ENCODE measurements around the gene NFE2L1.

Gene NFE2L1

GRCh38 chr17:48025904-48026501, 22.2 kb upstream of the NFE2L1 start:
- Histone ChIP-seq H3K4me3 (peak overlapping the region; percentile 47 to 57), H3K27ac (peak overlapping the region; percentile 70 to 77)
- DNase-seq = peak; percentile 38 to 76

GRCh38 chr17:48026502-48027321, 21.4 kb upstream of the NFE2L1 start:
- H3K9me3 ChIP-seq = no peaks in the 10 kb centered on the region
- no peaks in the 10 kb centered on the region for H3K27me3 ChIP-seq
- TF ChIP-seq, protein P1, sequence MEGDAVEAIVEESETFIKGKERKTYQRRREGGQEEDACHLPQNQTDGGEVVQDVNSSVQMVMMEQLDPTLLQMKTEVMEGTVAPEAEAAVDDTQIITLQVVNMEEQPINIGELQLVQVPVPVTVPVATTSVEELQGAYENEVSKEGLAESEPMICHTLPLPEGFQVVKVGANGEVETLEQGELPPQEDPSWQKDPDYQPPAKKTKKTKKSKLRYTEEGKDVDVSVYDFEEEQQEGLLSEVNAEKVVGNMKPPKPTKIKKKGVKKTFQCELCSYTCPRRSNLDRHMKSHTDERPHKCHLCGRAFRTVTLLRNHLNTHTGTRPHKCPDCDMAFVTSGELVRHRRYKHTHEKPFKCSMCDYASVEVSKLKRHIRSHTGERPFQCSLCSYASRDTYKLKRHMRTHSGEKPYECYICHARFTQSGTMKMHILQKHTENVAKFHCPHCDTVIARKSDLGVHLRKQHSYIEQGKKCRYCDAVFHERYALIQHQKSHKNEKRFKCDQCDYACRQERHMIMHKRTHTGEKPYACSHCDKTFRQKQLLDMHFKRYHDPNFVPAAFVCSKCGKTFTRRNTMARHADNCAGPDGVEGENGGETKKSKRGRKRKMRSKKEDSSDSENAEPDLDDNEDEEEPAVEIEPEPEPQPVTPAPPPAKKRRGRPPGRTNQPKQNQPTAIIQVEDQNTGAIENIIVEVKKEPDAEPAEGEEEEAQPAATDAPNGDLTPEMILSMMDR (IDR thresholded peaks at IDR 0.05) = peak; percentile 88 to 92
- intact Hi-C loops (cut with DNase I; ENCODE audit: low total_unique reads) = loop anchor here (1.0 to 5.0 kb wide), 2 partner anchors 48 to 591 kb away; partner anchors contain the start of gene HOXB8
- peak overlapping the region in 1 of 2 donors; percentile 57 for H3K4me3 ChIP-seq
- H3K27ac ChIP-seq = peak overlapping the region; percentile 70 to 77
- no peaks in the 10 kb centered on the region for H3K36me3 ChIP-seq
- peak; percentile 85 to 95 for DNase-seq
- H3K4me1 ChIP-seq = peaks cover 0 to 46% (median 41%) of the 10 kb centered on the region in 4 donors

More at GRCh38 chr17:48025904-48026501, 22.2 kb upstream of the NFE2L1 start:
- peaks cover 0 to 4% of the 10 kb centered on the region in 2 donors for H3K27me3 ChIP-seq
- no peaks in the 10 kb centered on the region for H3K36me3 ChIP-seq
- no peaks in the 10 kb centered on the region for H3K9me3 ChIP-seq
- intact Hi-C loops (cut with DNase I; ENCODE audit: low total_unique reads) = loop anchor here (1.0 to 5.0 kb wide), 3 partner anchors 48 to 591 kb away; partner anchors contain the start of gene HOXB8
- TF ChIP-seq, protein P1 (IDR thresholded peaks at IDR 0.05) = no peak
- peaks cover 0 to 45% (median 41%) of the 10 kb centered on the region in 4 donors for H3K4me1 ChIP-seq

- no peaks in the 10 kb centered on the region for H3K27me3 ChIP-seq
- DNase-seq = no peak
- H3K4me1 ChIP-seq = peaks cover 0 to 46% (median 41%) of the 10 kb centered on the region in 4 donors
- no peak overlapping the region for H3K4me3 ChIP-seq
- TF ChIP-seq, protein P1 (IDR thresholded peaks at IDR 0.05) = no peak
- peak overlapping the region; percentile 70 to 77 for H3K27ac ChIP-seq
- H3K9me3 ChIP-seq = no peaks in the 10 kb centered on the region
- H3K36me3 ChIP-seq = peaks cover 0 to 7% (median 0%) of the 10 kb centered on the region in 3 donors
- intact Hi-C loops (cut with DNase I; ENCODE audit: low total_unique reads) = loop anchor here (5.0 kb wide), 1 partner anchor 590 kb away; the partner anchor contains the start of gene HOXB8
Observed at GRCh38 chr17:48027322-48027981, 20.7 kb upstream of the NFE2L1 start.

- no peak overlapping the region for H3K4me3 ChIP-seq
- H3K36me3 ChIP-seq = peaks cover 0 to 11% (median 10%) of the 10 kb centered on the region in 3 donors
- TF ChIP-seq, protein P1 (IDR thresholded peaks at IDR 0.05) = no peak
- DNase-seq = no peak
- intact Hi-C loops (cut with DNase I; ENCODE audit: low total_unique reads) = loop anchor here (5.0 kb wide), 1 partner anchor 589 kb away; the partner anchor contains the start of gene HOXB8
- H3K9me3 ChIP-seq = no peaks in the 10 kb centered on the region
- H3K27ac ChIP-seq = no peak overlapping the region
- no peaks in the 10 kb centered on the region for H3K27me3 ChIP-seq
- peaks cover 0 to 37% (median 32%) of the 10 kb centered on the region in 4 donors for H3K4me1 ChIP-seq
Observed at GRCh38 chr17:48028736-48029135, 19.4 kb upstream of the NFE2L1 start.

GRCh38 chr17:48030531-48030930, 17.6 kb upstream of the NFE2L1 start:
- Histone ChIP-seq H3K9me3 (no peaks in the 10 kb centered on the region), H3K27ac (no peak overlapping the region), H3K4me1 (peaks cover 0 to 24% (median 18%) of the 10 kb centered on the region in 4 donors), H3K4me3 (no peak overlapping the region), H3K27me3 (no peaks in the 10 kb centered on the region), H3K36me3 (peaks cover 0 to 11% (median 10%) of the 10 kb centered on the region in 3 donors)
- DNase-seq = no peak
- TF ChIP-seq, protein P1 (IDR thresholded peaks at IDR 0.05) = no peak
- intact Hi-C loops (cut with DNase I; ENCODE audit: low total_unique reads) = no loop called here

Data from tibial artery (tissue), 4 donors.